Fibroblast of skin of back (primary cell): Measurements from ENCODE around the gene ELP4.

Source experiments
- DNase-seq: peaks from one replicate; pipeline ENCODE4 v3.0.0-alpha.2; 2013

ELP4 gene

DNA sequence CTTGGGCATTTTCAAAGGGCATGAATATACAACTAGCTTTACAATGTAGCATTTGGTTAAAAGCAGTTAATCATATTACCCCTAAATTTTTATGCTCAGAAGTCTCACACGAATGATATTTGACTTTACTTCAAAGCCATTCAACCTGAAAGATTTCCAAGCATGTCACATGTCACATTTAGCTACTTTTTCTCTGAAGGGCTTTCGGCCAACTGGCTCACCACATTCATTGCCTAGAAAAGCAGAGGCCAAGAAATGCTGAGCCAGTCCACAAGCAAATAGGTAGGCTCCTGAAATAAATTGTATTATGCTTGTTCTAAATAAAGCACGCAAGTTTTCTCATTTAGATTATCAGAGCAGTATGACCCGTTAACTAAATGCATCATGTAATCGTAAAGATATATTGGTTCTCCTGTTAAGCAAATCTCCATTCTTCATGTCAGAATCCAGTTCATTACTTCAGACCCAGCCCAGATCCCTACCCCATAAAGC, 271.0 kb downstream of the ELP4 start:
- no peak for DNase-seq

DNA sequence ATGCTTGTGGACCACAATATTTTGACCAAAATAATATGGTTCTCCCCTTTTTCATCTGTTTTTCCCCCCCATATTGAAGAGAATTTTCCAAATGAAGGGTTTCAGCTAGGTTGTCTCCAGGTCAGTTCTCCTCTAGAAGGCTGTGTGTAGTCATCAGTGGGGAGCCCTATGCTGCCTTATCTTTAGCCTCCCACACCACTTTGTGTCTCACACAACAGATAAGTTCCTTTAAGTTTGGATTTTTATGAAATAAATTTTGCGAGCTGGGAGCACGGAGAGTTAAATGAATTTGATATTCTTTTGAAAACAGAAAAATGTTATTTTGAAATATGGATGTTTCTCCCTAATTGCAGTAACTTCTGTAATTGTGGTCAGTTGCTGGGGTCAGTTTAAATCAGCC, 272.7 kb downstream of the ELP4 start:
- no peak for DNase-seq

DNA sequence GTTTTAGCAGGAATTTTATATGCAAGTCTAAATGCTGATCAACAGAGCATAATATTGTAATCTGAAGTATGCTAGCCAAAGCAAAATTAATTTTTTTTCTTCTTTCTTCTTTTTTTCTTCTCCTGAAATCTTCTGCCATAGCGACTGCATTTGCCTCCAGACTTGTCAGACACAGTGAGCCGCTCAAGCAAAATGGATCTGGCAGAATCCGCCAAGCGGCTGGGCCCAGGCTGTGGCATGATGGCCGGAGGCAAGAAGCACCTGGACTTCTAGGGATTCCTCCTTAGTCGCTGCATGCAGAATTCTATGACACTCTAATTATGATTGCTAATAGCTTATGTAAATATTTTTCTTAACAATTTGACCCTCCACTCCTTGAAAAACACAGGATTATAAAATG, 273.7 kb downstream of the ELP4 start:
- no peak for DNase-seq

DNA sequence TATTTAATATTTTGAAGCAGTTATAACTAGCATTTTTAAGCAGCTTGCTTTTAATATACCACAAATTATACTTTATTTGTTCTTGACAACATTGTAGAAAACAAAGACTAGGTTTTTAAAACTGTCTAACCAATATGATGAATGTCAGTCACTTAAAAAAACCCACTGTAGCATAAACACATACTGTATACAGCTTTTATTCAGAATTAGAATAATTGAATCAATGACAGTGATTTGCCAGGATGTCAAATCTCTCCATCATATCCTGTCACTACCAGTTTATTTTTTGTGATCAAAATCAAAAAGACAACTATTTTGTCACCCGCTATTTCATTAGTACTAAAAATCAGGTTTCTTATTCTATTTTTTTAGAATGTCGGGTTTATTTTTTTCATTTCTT, 275.0 kb downstream of the ELP4 start:
- no peak for DNase-seq

DNA sequence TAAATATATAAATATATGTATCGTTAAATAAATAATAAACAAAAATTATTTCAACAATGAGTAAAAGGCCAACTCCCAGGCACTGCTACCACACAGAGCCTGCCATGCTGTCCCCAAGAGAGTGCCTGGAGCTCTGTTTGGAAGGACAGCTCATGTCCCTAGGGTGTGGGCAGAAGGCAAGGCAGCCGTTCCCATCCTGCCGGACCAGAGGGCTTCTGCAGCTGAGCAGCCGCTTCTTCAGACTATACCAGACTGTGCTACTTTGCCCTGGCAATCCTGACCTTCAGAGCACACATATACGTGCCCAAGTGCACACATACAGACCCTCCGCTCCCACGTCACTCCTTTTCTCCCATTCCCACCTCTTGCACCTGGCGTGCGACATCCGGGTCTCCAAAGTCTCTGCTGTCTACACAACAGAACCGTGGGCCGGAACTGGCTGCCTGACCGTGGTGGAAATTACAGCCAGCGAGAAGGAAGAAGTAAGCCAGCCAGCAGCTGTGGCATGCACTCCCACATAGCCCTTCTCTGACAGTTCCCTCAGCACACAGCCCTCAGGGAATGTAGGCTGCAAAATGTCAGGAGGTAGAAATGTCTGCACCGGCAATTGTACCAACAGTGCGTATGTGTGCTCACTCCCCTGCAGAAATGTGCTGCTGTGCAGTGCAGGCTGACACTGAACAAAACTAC, 277.6 kb downstream of the ELP4 start:
- no peak for DNase-seq

DNA sequence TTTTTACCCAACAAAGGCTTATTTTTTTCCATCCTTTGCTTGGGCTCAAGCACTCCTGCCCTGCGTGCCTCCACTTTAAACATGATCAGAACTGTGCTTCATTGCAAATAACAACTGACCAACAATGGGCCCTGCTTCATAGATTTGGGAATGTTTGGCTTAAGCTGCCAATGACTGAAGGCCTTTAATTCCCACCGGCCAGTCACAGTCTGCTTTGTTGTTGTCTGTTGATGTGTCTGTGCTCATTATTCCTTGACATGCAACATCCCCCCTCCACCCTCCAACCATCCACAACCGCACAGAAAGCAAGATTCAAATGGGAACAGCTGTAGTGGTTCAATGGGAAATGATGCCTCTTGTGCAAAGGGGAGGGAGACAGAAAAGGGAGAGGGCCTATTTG, 278.5 kb downstream of the ELP4 start:
- DNase-seq, result no peak

DNA sequence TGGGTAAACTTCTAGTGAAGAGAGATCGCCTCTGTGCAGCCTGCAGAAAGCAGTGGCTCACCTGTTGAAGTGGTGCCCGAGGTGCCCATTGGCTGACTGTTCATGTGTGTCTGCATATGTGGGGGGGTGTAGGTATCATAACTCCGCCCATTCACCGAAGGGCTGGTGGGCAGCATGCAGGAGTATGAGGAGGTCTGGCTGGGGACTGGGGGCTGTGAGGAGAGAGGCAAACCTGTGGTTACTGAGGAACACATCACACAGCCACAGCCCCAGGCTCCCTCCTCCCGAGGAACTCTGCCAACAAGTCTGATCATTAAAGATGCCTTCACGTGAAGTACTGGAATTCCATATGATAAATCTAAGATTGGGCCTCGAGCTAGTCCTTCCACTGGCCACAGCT, 281.1 kb downstream of the ELP4 start:
- no peak for DNase-seq

DNA sequence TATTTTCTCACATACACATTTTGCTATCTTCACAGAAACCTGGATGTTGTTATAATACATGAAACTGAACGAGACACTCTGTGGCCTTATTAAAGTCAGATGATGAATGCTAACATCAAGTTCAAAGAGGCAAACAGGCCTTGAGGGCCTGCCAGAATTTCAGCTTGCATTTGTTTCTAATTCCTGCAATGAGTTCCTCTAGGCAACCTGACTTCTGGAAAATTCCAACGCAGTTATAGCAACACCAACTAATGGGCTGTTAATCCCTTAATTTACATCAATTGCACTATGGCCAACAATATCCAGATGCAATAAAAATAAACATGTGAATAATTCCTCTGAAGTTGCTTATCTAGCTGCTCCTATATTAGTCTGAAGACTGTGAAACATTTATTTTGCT, 282.5 kb downstream of the ELP4 start:
- DNase-seq, result no peak

DNA sequence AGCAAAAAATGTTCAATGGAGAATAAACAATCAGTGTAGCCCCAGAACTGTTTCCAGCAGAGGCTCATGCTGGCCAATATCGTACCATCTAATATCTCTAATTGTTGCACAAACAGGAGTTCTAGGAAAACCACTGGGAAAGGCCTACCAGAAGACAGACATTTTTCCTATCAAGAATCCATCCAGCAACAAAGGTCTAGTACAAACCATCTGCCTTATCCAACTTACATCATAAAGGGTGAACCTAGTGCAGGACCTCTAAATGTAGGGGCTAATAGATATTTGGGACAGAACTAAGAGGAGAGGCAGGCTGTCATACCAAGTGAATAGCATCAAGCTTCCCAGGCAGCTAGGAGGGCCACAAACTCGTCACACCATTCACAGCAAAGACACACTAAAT, 282.9 kb downstream of the ELP4 start:
- no peak for DNase-seq

DNA sequence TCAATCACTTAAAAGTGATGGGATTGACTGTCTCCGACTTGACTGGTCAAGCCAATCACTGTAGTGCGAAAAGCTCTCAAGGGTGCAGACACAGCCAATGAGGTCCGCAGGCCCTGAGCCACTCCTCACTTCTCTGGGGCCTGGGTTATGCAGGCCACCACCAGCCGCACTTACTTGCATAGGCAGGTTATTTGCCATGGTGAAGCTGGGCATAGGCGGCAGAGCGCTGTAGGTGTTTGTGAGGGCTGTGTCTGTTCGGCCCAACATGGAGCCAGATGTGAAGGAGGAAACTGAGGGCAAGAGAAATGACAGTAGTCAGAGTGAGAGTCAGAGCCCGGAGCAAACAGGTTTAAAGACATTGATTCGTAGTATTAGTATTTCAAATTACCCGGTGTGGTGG, 283.7 kb downstream of the ELP4 start:
- DNase-seq, result no peak

DNA sequence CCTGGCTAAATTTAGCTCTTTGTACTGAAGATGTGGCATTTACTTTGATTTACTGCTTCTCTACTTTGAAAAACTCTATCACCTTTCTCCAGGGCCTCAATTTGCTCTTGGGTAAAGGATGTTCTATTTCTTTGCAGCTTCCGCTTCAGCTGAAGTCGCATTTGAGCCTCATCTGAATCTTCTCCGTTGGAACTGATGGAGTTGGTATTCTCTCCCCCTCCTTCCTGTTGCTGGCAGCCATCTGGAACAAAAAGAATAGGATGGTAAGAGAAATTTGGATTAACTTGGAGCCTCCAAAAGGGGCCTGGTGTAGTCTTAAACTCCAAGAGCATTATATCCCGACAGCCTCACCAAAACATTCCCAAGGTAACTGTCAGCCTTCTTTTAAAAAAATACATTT, 285.0 kb downstream of the ELP4 start:
- DNase-seq, result no peak

DNA sequence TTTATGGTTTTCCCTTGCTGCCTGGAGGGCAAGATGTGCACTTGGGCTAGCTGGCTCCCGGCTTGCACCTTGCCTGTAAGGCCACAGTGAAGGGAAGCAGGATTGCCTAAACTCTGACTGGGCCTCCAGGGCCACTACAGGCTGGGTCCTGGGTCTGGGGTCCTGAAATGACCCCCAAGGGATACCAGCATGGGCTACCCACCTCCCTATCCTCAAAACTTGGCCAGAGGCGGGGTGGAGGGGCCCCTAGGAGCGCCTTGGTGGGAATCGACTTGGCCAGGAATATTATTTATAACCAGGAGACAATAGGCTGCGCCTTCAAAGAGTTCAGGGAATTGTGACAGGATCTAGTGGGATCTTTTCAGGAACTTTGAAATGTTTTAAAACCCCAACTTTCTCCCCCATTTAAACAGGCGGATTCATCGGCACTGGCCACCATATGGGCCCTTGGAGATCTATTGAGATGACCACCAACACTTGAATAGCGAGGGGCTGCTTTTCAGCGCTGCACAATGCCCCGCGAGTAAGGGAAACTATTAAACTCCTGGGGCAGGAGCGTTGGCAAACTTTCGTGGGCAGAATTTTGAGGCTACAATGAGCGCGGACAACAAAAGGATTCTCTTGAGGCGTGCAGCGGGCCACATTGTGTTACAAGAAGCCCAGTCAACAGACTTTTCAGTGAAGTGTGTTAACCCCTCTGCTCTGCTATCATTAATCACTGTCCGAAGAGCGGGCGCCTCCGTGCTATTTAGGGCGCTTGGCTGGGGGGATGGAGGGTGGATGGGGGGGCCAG, 286.3 kb downstream of the ELP4 start:
- no peak for DNase-seq

DNA sequence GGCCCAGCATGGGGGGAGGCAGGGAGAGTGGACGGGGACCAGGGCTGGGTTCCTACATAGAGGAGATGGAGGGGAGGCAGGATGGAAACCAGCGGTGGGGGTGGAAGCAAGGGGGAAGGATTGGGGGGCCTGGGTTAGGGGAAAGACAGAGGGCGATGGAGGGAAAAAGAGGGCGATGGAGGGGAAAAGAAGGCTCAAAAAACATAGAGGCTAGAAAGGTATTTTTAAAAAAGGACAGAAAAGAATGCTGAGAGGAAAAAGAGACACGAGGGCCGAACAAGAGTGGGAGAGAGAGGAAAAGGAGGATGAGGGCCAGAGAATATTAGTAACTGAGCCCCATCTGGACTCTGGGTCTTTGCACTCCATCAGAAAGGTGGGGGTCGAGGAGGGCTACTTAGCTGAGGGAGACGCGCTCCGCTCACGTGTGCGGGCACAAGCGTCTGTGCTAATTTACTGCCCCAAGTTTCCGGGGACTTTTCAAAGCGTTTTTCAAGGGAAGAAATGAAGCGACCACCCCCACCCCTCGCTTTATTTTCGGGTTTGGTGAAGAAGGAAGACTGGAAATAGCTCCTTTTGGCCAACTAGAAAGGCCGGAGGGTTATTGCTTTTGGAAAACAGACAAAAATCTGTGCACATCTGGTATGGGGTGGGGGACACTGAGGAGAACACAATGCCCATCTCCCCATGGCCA, 287.1 kb downstream of the ELP4 start:
- DNase-seq, result no peak

DNA sequence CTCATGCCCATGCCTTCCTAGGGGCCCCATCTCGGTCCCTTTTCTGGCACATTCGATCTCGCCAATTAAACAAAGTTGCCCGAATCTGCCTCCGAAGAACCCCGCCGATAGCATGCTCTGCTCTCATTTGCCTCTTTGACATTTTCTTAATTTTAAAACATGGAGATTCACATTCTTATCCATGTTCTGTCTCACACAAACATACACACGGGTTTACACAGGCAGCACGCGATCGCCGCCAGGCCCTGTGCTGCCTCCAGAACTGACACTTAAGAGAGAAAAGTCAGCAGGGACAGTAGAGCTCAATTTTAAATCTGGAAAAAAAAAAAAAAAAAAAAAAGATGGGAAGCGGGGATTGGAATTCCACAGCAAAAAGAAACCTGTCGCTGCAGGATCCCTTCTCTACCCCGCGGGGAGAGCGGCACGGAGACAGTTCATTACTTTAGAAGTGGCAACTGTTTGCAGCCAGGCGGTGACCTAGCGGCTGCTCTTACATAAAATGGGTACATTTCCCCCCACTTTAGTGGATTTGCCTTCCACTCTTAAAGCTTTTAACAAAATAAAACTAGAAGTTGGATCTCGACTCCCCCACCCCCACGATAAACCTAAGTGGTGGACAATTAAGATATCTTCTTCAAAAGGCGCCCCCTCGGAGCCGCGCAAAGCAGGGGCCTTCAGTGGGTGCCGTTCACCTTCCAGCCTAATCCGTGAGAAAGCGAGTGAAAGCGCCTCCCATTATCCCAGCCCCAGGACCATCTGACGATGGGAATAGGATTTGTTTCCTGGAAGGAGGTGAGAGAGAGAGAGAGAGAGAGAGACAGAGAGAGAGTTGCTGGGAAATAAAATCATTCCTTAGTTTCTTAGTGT, 287.9 kb downstream of the ELP4 start:
- no peak for DNase-seq

DNA sequence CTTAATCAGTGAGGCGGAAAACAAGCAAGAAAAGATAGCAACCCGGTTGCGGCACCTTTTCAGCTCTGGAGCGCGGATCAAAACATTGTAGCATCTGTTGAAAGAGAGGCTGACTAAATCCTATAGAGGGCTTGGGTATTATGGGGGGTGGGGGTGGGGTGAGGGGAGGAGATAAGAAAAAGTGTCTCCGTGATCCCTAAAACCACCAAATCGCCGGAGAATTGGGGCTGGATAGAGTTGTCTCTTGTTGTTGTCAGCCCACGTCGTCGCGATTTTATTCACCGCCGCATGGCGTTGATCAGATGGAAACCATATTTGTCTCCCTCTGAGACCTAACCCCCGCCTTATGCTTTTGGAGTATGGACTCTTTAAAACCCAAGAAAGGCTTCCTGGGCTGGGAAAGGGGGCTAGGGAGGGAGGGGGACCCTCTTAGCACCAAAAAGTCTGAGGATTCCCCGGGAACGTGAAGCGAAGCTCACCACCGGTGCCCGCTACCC, 288.5 kb downstream of the ELP4 start:
- no peak for DNase-seq

DNA sequence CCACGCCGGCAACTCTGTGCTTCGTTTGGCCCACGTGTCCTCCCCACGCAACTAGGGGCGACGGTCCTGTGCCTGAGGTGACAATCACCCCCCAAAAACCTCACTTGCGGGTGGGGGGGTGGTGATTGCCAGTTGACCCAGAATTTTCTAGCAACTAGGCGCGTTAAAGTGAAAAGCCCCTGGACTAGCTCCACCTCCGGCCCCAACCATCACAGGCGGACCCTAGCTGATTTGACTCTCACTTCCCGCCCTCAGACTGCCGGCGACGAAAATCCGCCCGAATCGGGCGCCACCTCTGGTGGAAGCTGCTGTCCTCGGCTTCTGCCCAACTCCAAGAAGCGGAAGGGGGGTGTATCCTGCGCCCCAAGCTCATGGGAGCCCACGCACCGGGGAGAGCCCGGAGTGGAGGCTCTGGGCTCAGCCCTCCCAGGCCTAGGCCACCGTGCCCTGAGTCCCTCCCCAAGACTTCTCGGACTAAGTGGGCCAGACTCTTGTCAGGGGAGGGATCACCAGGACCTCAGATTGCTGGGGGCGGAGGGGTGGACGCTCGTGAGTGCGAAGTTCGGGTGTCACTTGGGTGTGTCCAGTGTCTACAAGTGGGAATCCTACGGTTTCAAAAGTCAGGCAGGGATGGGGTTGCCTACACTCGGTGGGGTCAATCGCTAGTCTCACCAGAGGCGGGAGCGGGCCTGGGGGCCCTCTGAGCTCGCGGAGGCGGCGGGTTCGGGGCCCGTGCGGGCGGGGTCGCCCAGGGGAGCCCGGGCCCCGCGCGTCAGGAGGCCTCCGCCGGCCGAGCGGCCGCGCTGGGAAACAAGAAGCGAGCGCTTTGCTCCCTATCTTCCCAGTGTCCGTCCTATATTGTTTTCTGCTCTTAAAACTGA, 289.2 kb downstream of the ELP4 start:
- no peak for DNase-seq

DNA sequence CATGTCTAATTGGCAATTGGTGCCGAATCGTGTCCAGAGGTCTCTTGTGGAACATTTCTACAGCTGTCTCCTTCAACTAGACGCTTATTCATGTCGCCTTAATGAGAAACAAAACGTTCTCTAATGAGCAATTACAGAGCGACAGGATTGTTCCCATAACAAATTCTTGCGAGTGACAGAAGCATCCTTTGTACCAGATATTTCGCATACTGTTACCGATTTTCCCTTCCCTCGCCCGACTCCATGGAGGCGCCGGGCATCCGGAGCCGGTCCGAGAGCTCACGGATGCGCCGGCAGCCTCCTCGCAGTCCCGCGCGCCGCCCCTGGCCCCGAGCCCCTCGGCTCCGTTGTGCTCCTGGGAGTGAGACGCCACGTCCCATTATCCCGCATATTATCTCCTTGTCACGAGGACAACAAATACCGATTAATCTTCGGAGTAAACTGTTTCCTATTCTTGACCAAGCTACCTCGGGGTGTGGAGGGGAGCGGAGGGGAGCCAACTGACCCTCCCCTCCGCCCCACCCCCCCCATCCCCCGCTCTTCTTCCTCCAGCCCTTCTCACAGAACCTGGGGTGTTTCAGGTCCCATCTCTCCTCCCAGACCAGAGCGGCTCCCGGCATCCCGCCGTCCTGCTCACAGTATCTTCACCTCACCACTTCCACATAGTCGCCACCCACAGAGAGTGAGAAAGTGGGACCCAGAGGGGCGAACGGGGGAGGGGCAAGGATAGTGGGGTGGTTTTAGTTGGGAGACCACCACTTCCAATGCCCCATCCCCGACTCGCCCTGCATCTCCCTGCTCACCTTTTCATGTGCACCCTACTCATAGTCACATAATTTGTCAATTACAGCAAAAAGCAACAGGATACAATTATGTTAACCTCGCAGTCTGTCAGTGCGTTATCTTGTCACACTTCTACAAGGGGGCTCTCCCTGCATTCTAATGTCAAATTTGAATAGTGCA, 290.1 kb downstream of the ELP4 start:
- DNase-seq, result no peak

DNA sequence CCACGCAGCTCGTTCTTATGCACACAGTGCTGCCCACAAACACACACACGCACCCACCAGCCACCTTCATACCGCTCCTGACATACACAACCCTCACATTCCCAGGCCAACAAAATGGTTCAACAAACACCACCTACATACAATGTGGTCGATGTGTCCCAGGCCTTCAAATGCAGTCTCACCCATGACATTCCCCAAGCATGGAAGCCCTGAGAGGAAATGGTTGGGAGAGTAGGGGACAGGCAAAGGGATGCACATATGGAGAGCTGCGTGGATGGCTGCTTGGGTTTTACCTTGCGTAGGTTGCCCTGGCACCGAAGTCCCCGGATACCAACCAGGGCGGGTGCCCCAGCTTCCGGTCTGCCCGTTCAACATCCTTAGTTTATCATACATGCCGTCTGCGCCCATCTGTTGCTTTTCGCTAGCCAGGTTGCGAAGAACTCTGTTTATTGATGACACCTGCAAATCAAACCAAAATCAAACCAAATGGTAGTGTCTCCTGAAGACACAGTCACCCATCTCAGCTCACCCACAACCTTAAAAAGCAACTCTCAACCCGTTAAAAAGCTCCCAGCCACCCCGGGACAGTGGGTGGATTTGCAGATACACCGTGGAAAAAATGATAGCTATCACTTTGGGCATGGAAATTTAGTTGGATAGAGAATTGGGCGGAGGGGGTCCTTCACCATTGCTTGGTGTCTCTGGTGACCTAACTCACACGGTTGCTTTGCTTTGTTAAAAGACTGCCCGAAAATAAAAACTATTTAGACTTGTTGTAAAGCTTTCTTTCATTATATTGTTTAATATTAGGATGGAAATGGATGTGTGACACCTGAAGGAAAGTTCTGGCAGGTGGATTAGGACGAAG, 291.1 kb downstream of the ELP4 start:
- no peak for DNase-seq

DNA sequence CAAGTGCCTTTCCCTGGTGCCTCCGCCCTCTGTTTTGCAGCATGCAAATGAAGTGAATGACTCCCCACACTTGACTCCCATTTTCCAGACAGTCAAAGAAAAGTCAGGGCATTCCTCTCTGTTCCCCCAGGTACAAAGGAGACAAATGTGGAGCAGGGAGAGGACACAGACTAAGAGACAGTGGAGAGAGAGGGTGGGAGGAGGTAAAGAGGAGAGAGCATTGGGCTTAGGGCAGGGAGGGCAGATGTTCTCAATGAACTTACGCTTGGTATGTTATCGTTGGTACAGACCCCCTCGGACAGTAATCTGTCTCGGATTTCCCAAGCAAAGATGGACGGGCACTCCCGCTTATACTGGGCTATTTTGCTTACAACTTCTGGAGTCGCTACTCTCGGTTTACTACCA, 291.7 kb downstream of the ELP4 start:
- no peak for DNase-seq
